Measurements from ENCODE around the gene RGS11. TPM values are rescaled to one million over a fixed set of nuclear protein-coding genes. Genes with fewer than 3 reads are reported as not detected.

The RGS11 gene
- total and polyA plus RNA-seq, 9 of the 15 experiments (the other 6 are each of a cell fraction or from before 2014, with no cell fraction given) = not detected

DNA sequence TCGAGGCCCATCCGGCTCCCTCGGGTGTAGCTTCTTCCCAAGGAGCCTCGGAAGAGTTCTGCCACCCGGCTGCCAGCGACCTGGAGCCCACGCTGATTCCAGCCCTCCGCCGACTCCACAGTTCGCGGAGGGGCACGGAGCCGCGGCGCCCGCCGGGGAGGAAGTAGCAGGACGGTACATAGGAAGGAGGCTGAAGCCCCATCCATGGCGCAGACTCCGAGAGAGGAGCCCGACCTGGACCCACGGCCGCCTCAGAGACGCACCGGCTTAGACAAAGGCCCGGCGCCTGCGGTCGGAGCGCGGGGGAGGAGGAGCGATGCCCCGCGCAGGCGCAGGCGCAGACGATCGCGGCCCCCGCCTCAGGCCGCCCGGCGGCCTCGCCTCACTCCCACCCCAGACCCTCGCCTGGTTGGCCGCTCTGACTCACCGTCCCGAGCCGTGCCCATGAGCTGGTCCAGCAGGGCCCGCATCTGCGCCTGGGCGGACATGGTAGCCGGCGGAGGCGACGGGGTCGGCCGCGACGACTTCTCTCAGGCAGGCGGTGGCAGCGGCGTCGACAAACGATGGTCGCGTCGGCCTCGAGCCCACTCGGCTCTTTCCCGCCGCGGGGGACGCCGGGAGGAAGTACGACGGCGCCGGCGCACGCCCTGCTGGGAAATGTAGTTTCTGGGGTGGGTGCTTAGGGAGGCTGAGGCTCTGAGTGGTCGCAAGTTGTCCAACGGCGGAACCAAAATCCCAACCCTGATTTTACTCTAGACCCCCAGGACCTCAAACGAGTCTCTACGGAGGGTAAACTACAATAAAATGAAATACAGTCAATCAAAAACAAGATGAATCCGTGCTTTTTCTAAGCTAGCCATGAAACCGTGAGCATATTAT lies 46.7 kb downstream of the RGS11 start, which contains the start of gene LUC7L (continued):
- TF ChIP-seq, protein P1, sequence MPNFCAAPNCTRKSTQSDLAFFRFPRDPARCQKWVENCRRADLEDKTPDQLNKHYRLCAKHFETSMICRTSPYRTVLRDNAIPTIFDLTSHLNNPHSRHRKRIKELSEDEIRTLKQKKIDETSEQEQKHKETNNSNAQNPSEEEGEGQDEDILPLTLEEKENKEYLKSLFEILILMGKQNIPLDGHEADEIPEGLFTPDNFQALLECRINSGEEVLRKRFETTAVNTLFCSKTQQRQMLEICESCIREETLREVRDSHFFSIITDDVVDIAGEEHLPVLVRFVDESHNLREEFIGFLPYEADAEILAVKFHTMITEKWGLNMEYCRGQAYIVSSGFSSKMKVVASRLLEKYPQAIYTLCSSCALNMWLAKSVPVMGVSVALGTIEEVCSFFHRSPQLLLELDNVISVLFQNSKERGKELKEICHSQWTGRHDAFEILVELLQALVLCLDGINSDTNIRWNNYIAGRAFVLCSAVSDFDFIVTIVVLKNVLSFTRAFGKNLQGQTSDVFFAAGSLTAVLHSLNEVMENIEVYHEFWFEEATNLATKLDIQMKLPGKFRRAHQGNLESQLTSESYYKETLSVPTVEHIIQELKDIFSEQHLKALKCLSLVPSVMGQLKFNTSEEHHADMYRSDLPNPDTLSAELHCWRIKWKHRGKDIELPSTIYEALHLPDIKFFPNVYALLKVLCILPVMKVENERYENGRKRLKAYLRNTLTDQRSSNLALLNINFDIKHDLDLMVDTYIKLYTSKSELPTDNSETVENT (CRISPR knock-in tag; IDR thresholded peaks at IDR 0.05) = peak; percentile 78; the same call in 1 of the 2 replicates
- TF ChIP-seq SPI1 (IDR thresholded peaks at IDR 0.05; ENCODE audit: borderline replicate concordance, low read depth, low read length) = peak; percentile 39; the same call in 1 of the 2 replicates
- TF ChIP-seq OTX1 (CRISPR knock-in tag; IDR thresholded peaks at IDR 0.05) = 0 out of 2 replicates have a peak, but pooled peaks have one; percentile 55
- TF ChIP-seq ZNF24 (IDR thresholded peaks at IDR 0.05) = no peak
- no peak for TF ChIP-seq HIVEP1 (CRISPR knock-in tag; IDR thresholded peaks at IDR 0.05)
- TF ChIP-seq, protein P2, sequence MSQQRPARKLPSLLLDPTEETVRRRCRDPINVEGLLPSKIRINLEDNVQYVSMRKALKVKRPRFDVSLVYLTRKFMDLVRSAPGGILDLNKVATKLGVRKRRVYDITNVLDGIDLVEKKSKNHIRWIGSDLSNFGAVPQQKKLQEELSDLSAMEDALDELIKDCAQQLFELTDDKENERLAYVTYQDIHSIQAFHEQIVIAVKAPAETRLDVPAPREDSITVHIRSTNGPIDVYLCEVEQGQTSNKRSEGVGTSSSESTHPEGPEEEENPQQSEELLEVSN (IDR thresholded peaks at IDR 0.05; ENCODE audit: borderline replicate concordance in 1 of 2, extremely low read depth in 1 of 2, insufficient read depth in 1 of 2, insufficient read length in 1 of 2, low read depth in 1 of 2, low read length in 1 of 2, poor library complexity in 1 of 2, severe bottlenecking in 1 of 2) = peak; percentile 98
- TF ChIP-seq, protein P3, sequence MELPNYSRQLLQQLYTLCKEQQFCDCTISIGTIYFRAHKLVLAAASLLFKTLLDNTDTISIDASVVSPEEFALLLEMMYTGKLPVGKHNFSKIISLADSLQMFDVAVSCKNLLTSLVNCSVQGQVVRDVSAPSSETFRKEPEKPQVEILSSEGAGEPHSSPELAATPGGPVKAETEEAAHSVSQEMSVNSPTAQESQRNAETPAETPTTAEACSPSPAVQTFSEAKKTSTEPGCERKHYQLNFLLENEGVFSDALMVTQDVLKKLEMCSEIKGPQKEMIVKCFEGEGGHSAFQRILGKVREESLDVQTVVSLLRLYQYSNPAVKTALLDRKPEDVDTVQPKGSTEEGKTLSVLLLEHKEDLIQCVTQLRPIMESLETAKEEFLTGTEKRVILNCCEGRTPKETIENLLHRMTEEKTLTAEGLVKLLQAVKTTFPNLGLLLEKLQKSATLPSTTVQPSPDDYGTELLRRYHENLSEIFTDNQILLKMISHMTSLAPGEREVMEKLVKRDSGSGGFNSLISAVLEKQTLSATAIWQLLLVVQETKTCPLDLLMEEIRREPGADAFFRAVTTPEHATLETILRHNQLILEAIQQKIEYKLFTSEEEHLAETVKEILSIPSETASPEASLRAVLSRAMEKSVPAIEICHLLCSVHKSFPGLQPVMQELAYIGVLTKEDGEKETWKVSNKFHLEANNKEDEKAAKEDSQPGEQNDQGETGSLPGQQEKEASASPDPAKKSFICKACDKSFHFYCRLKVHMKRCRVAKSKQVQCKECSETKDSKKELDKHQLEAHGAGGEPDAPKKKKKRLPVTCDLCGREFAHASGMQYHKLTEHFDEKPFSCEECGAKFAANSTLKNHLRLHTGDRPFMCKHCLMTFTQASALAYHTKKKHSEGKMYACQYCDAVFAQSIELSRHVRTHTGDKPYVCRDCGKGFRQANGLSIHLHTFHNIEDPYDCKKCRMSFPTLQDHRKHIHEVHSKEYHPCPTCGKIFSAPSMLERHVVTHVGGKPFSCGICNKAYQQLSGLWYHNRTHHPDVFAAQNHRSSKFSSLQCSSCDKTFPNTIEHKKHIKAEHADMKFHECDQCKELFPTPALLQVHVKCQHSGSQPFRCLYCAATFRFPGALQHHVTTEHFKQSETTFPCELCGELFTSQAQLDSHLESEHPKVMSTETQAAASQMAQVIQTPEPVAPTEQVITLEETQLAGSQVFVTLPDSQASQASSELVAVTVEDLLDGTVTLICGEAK (IDR thresholded peaks at IDR 0.05) = peak; percentile 94
- TF ChIP-seq, protein P3 (CRISPR knock-in tag; IDR thresholded peaks at IDR 0.05) = no peak
- TF ChIP-seq NFIX (CRISPR knock-in tag; IDR thresholded peaks at IDR 0.05; ENCODE audit: low read depth) = no peak
- no peak for TF ChIP-seq ZNF695 (CRISPR knock-in tag; IDR thresholded peaks at IDR 0.05)
- TF ChIP-seq GATAD2B (IDR thresholded peaks at IDR 0.05; ENCODE audit: borderline replicate concordance) = peak; percentile 70
- no peak for TF ChIP-seq NCOA2 (IDR thresholded peaks at IDR 0.05; ENCODE audit: partially characterized antibody in 2 of 2)
